Activated naive CD4-positive, alpha-beta T cell treated with anti-CD3 and anti-CD28 coated beads, Interleukin-2, amount 50 U/mL, for 24 hours (primary cell): ENCODE measurements around the gene GAPDHS.

Experiments
- H3K27ac Mint-ChIP-seq: one replicate; pipeline ENCODE4 v1.8.0; 2021; ENCODE audit warnings: mild to moderate bottlenecking, mixed read lengths
- H3K27me3 Mint-ChIP-seq: one replicate; pipeline ENCODE4 v1.8.0; 2021; ENCODE audit warnings: mixed read lengths
- H3K36me3 Mint-ChIP-seq: one replicate; pipeline ENCODE4 v1.8.0; 2021; ENCODE audit warnings: mixed read lengths
- H3K4me1 Mint-ChIP-seq: one replicate; pipeline ENCODE4 v1.8.0; 2021; ENCODE audit warnings: mixed read lengths
- H3K4me3 Mint-ChIP-seq: one replicate; pipeline ENCODE4 v1.8.0; 2021; ENCODE audit warnings: mild to moderate bottlenecking, mixed read lengths
- H3K9me3 Mint-ChIP-seq: one replicate; pipeline ENCODE4 v1.8.0; 2021; ENCODE audit warnings: mixed read lengths

The GAPDHS gene

GRCh38 chr19:35522745-35523327 lies 10.4 kb upstream of the GAPDHS start:
- Mint-ChIP-seq H3K4me3 (no peak overlapping the region), H3K9me3 (no peaks in the 10 kb centered on the region), H3K36me3 (no peaks in the 10 kb centered on the region), H3K27ac (no peak overlapping the region), H3K27me3 (peaks cover 3% of the 10 kb centered on the region), H3K4me1 (no peaks in the 10 kb centered on the region)

GRCh38 chr19:35524181-35524837 lies 8.9 kb upstream of the GAPDHS start:
- Mint-ChIP-seq H3K4me1 (no peaks in the 10 kb centered on the region), H3K36me3 (no peaks in the 10 kb centered on the region), H3K9me3 (no peaks in the 10 kb centered on the region), H3K27ac (no peak overlapping the region), H3K4me3 (no peak overlapping the region), H3K27me3 (peaks cover 10% of the 10 kb centered on the region)

GRCh38 chr19:35525873-35526272 lies 7.4 kb upstream of the GAPDHS start:
- Mint-ChIP-seq H3K36me3 (no peaks in the 10 kb centered on the region), H3K9me3 (no peaks in the 10 kb centered on the region), H3K27ac (no peak overlapping the region), H3K27me3 (peaks cover 10% of the 10 kb centered on the region), H3K4me3 (no peak overlapping the region), H3K4me1 (no peaks in the 10 kb centered on the region)

- Mint-ChIP-seq H3K9me3 (no peaks in the 10 kb centered on the region), H3K27ac (no peak within 1 kb of the TSS), H3K36me3 (no peaks in the 10 kb centered on the region), H3K4me3 (no peak within 1 kb of the TSS), H3K4me1 (peaks cover 7% of the 10 kb centered on the region), H3K27me3 (peaks cover 14% of the 10 kb centered on the region)
Measured at GRCh38 chr19:35528218-35529038, 4.8 kb upstream of the GAPDHS start, which contains the start of gene SBSN. SBSN (minus strand) TSS chr19:35528311; CDS start chr19:35528281, 30 bp downstream.

GRCh38 chr19:35529241-35530218 lies 3.7 kb upstream of the GAPDHS start:
- peaks cover 14% of the 10 kb centered on the region for H3K4me1 Mint-ChIP-seq
- no peaks in the 10 kb centered on the region for H3K36me3 Mint-ChIP-seq
- peaks cover 14% of the 10 kb centered on the region for H3K27me3 Mint-ChIP-seq
- no peak overlapping the region for H3K27ac Mint-ChIP-seq
- no peak overlapping the region for H3K4me3 Mint-ChIP-seq
- H3K9me3 Mint-ChIP-seq, result no peaks in the 10 kb centered on the region

GRCh38 chr19:35531291-35531690 lies 2.0 kb upstream of the GAPDHS start:
- Mint-ChIP-seq H3K9me3 (no peaks in the 10 kb centered on the region), H3K4me3 (no peak overlapping the region), H3K27ac (no peak overlapping the region), H3K27me3 (peaks cover 14% of the 10 kb centered on the region), H3K4me1 (peaks cover 17% of the 10 kb centered on the region), H3K36me3 (no peaks in the 10 kb centered on the region)

- no peak overlapping the region for H3K27ac Mint-ChIP-seq
- no peaks in the 10 kb centered on the region for H3K36me3 Mint-ChIP-seq
- H3K27me3 Mint-ChIP-seq, result peaks cover 5% of the 10 kb centered on the region
- peak overlapping the region; percentile 69 for H3K4me3 Mint-ChIP-seq
- no peaks in the 10 kb centered on the region for H3K9me3 Mint-ChIP-seq
- peaks cover 17% of the 10 kb centered on the region for H3K4me1 Mint-ChIP-seq
Measured at GRCh38 chr19:35533822-35534392, 651 bp downstream of the GAPDHS start.

GRCh38 chr19:35534803-35535480 lies 1.7 kb downstream of the GAPDHS start:
- Mint-ChIP-seq H3K27me3 (peaks cover 4% of the 10 kb centered on the region), H3K4me3 (no peak overlapping the region), H3K9me3 (no peaks in the 10 kb centered on the region), H3K4me1 (peaks cover 17% of the 10 kb centered on the region), H3K27ac (no peak overlapping the region), H3K36me3 (no peaks in the 10 kb centered on the region)

GRCh38 chr19:35539314-35539713 lies 6.1 kb downstream of the GAPDHS start:
- Mint-ChIP-seq H3K27ac (no peak overlapping the region), H3K27me3 (no peaks in the 10 kb centered on the region)

GRCh38 chr19:35539850-35540249 lies 6.6 kb downstream of the GAPDHS start:
- H3K36me3 Mint-ChIP-seq, result no peaks in the 10 kb centered on the region
- no peak overlapping the region for H3K27ac Mint-ChIP-seq
- H3K9me3 Mint-ChIP-seq, result no peaks in the 10 kb centered on the region
- H3K27me3 Mint-ChIP-seq, result no peaks in the 10 kb centered on the region
- no peak overlapping the region for H3K4me3 Mint-ChIP-seq
- H3K4me1 Mint-ChIP-seq, result peaks cover 9% of the 10 kb centered on the region

More at GRCh38 chr19:35539314-35539713, 6.1 kb downstream of the GAPDHS start:
- no peaks in the 10 kb centered on the region for H3K9me3 Mint-ChIP-seq
- peaks cover 6% of the 10 kb centered on the region for H3K4me1 Mint-ChIP-seq
- no peak overlapping the region for H3K4me3 Mint-ChIP-seq
- no peaks in the 10 kb centered on the region for H3K36me3 Mint-ChIP-seq

GRCh38 chr19:35540356-35540927 lies 7.2 kb downstream of the GAPDHS start:
- no peaks in the 10 kb centered on the region for H3K36me3 Mint-ChIP-seq
- H3K9me3 Mint-ChIP-seq, result no peaks in the 10 kb centered on the region
- peak overlapping the region; percentile 36 for H3K27ac Mint-ChIP-seq
- no peaks in the 10 kb centered on the region for H3K27me3 Mint-ChIP-seq
- no peak overlapping the region for H3K4me3 Mint-ChIP-seq
- H3K4me1 Mint-ChIP-seq, result peaks cover 9% of the 10 kb centered on the region

- no peak overlapping the region for H3K4me3 Mint-ChIP-seq
Measured at GRCh38 chr19:35542209-35542608, 9.0 kb downstream of the GAPDHS start.

GRCh38 chr19:35543280-35544109 lies 10.2 kb downstream of the GAPDHS start:
- Mint-ChIP-seq H3K9me3 (no peaks in the 10 kb centered on the region), H3K27ac (no peak overlapping the region), H3K36me3 (peaks cover 3% of the 10 kb centered on the region), H3K27me3 (no peaks in the 10 kb centered on the region), H3K4me1 (peaks cover 27% of the 10 kb centered on the region), H3K4me3 (peak overlapping the region; percentile 92)

More at GRCh38 chr19:35542209-35542608, 9.0 kb downstream of the GAPDHS start:
- Mint-ChIP-seq H3K27ac (no peak overlapping the region), H3K4me1 (peaks cover 21% of the 10 kb centered on the region), H3K36me3 (peaks cover 1% of the 10 kb centered on the region), H3K9me3 (no peaks in the 10 kb centered on the region), H3K27me3 (no peaks in the 10 kb centered on the region)
